ENCODE results near the gene TOB1. TPM values are rescaled to one million over a fixed set of nuclear protein-coding genes. Genes with fewer than 3 reads are reported as not detected.

TOB1 gene
- total and polyA plus RNA-seq, 2 of the 4 experiments (the other 2 are of a cell fraction) = 4.3 to 9.0 TPM

DNA sequence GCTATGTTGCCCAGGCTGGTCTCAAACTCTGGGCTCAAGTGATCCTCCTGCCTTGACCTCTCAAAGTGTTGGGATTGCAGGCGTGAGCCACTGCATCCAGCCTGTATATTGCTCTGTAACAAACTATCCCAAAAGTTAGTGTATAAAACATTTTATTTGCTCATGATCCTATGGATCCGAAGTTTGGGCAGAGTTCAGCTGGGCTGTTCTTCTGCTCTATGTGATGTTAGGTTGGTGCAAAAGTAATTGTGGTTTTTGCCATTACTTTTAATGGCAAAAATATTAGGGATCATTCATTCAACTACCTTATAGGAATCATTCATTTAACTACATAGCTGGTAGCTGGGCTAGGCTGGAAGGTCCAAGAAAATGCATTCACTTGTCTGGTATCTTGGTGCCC, 43.6 kb downstream of the TOB1 start:
- Histone ChIP-seq H3K27ac (ENCODE audit: insufficient read depth, low read length) (no peak overlapping the region), H3K27me3 (ENCODE audit: control insufficient read depth, insufficient read depth, low read length) (peaks cover 33% of the 10 kb centered on the region), H4K20me1 (ENCODE audit: insufficient read depth, low read length) (no peaks in the 10 kb centered on the region), H2AK9ac (replicated peaks; ENCODE audit: low read depth, low read length, poor library complexity) (no peak overlapping the region), H3K9me3 (ENCODE audit: control insufficient read depth, insufficient read depth, low read length) (peaks cover 4% of the 10 kb centered on the region), H3K4me2 (ENCODE audit: low read depth, low read length) (no peak overlapping the region), H3K9ac (ENCODE audit: low read depth, low read length) (no peak overlapping the region), H2BK15ac (ENCODE audit: low read depth, low read length) (no peak overlapping the region), H4K5ac (ENCODE audit: low read depth, low read length) (no peak overlapping the region), H2AK5ac (ENCODE audit: low read depth, low read length) (no peak overlapping the region), H3K79me1 (ENCODE audit: low read depth in 1 of 2, low read length in 2 of 2) (no peaks in the 10 kb centered on the region), H4K8ac (ENCODE audit: low read depth in 2 of 2, low read length in 2 of 2) (no peak overlapping the region), H3K4ac (ENCODE audit: low read depth, low read length) (no peak overlapping the region), H4K91ac (ENCODE audit: insufficient read depth, low read depth, low read length) (no peak overlapping the region), H3K4me1 (ENCODE audit: control insufficient read depth, insufficient read depth, low read length) (no peaks in the 10 kb centered on the region), H3K18ac (ENCODE audit: low read depth, low read length) (no peak overlapping the region), H3K23ac (ENCODE audit: low read depth, low read length) (no peak overlapping the region), H2BK20ac (ENCODE audit: low read depth, low read length) (no peak overlapping the region), H3K36me3 (ENCODE audit: control insufficient read depth, insufficient read depth, low read length) (no peaks in the 10 kb centered on the region), H3K4me3 (ENCODE audit: insufficient read depth, low read depth, low read length) (no peak overlapping the region), H3K56ac (ENCODE audit: extremely low read depth, insufficient read depth, low read length) (no peak overlapping the region), H2BK120ac (ENCODE audit: low read depth, low read length) (no peak overlapping the region), H2AFZ (replicated peaks; ENCODE audit: low read length, poor library complexity) (no peak overlapping the region), H3K14ac (replicated peaks; ENCODE audit: low read depth, low read length) (no peak overlapping the region), H3K9me1 (ENCODE audit: insufficient read depth, low read length) (no peaks in the 10 kb centered on the region), H2BK5ac (ENCODE audit: low read depth, low read length, poor library complexity, severe bottlenecking) (no peak overlapping the region)
- BruUV-seq (replicated peaks) = no TSS peak
- ChIA-PET POLR2A (ENCODE audit: unreplicated experiment) (no interaction called here), CTCF (no interaction called here)
- dilution Hi-C loops (cut with HindIII; ENCODE audit: low sequenced_read_pairs, unreplicated experiment) = no loop called here
- WGBS, 2 experiments (ENCODE audit: extremely low coverage in 2 of 2, insufficient read length in 1 of 2) = no CpG with 5 or more reads among the region's 2 CpGs
- no peak for TF ChIP-seq NFE2L2 (IDR thresholded peaks at IDR 0.05; ENCODE audit: low read depth, low read length)
- TF ChIP-seq MXI1 (IDR thresholded peaks at IDR 0.05; ENCODE audit: borderline replicate concordance, low read depth, low read length) = no peak
- TF ChIP-seq SMC3 (IDR thresholded peaks at IDR 0.05; ENCODE audit: low read depth, low read length) = no peak
- intact Hi-C loops (cut with micrococcal nuclease) = no loop called here
- no peak for ATAC-seq (ENCODE audit: low read depth)
- in situ Hi-C loops (cut with MboI; ENCODE audit: low sequenced_read_pairs) = no loop called here
- no peak for DNase-seq
